GM18526 (cell line): Measurements from ENCODE around the gene DLX4.

ENCODE experiments used
- POLR2A ChIP-seq: IDR thresholded peaks from 3 replicates; pipeline ENCODE4 v1.6.1; 2011; ENCODE audit not compliant: insufficient read length; ENCODE audit errors: extremely low read depth

The DLX4 gene

DNA sequence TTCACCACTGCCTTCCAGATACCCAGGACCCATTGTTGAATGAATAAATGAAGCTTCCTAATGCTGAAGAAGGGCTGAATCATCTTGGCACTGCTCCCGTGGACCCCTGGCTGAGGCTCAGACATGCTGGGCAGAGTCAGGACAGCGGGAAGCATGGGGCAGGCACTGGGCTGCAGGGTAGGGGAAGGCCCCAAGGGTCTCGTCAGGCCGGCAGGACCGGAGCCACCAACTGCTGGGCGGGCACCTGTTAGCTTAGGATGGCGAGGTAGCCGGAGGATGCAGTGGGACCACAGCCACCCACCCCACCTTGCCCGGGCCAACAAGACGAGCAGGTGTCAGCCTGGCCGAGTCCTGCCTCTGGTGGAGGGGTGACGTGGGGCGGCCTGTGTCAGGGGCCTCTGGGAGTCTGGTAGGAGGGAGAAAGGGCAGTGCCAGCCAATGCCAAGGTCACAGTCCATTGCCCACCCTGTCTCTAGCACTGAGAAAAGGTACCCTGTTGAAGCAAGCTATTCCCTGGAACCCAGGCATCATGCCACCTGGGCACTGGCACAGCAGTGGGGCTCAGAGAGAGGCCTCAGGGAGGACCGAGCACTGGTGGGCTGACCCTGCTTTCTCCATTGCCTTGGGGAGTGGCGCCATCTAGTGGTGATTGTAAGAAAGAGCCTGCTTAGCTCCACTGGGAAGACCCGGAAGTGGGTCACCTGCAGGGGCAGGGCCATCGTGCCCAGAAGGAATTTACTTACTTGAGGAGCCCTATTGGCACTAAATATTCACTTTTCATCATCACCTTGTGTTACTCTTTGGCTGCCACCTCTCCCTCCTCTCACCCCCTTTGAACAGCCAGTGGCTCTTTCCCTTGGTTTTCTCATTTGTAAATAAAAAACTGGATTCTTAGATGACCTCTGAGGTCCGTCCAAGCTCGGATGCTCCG lies 29.0 kb downstream of the DLX4 start:
- TF ChIP-seq POLR2A: no peak

DNA sequence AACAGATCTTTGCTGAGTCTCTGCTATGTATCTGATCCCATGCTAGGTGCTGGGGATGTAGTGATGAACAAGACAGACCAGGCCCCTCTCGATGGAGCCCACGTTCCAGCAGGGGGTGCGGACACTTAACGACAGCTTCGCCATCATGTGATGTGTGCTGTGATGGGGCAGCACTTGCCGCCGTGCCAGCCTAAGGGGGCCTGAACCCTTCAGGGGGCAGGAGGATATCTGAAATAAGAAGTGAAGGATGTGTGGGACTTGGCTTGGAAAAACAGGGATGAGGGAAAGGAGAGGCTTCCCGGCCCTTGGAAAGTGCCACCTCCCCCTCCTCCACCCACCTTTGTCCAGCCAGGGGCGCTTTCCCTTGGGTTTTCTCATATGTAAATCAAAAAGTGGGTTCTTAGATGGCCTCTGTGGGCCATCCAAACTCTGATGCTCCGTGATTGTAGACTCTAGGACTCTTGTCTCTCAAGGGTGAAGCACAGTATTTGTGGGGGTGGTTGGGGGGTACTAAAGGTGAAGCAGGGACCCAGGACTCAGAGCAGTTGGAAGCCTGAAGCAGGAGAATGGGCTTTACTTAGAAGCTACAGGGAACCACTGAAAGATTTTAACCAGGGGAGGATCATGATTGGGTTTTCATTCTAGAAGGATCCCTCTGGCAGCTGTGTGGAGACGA lies 30.0 kb downstream of the DLX4 start:
- no peak for TF ChIP-seq POLR2A

DNA sequence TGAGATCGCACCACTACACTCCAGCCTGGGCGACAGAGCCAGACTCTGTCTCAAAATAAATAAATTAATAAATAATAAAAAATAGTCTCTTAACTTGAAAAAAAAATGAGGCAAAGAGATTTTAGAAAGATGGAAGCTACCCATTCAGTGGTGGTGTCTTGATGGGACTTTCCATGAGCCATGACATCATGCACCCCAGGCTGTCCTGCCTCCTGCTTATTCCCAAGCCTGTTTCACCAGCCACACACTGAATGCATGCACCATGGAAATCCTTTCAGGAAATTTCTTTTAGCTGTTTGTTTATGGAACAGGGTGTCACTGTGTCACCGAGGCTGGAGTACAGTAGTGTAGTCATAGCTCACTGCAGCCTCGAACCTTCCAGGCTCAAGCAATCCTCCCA lies 34.9 kb downstream of the DLX4 start:
- TF ChIP-seq POLR2A: no peak

DNA sequence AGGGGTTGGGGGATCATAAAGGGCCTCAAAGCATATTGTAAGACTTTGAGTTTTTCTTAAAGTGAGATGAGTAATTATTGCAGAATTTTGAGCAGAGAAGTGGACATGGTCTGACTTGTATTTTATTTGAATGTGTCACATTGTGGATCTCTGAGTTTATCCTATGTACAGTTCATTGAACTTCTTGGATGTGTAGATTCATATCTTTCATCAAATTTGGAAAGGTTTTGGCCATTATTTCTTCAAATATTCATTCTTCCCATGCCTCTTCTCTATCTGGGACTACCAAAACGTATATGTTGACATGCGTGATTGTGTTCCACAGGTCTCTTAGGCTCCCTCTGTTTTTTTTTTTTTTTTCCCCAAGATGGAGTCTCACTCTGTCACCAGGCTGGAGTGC lies 40.3 kb downstream of the DLX4 start:
- no peak for TF ChIP-seq POLR2A

DNA sequence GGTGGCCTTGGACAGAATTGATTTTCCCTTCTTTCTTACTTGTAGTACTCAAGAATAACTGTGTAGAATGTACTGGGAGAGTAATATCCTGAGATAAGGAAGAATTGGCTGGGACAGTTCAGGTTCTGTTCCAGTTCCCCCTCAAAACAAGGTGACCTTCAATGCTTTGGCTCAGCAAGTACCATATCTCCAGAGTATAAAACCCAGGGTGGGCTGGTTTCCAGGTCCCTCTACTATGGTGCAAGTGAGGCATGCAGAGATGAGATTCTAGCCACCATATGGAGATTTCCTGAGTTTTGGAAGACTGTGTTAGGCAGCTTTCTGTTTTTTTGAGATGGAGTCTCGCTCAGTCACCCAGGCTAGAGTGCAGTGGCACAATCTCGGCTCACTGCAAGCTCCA lies 44.1 kb downstream of the DLX4 start:
- no peak for TF ChIP-seq POLR2A

DNA sequence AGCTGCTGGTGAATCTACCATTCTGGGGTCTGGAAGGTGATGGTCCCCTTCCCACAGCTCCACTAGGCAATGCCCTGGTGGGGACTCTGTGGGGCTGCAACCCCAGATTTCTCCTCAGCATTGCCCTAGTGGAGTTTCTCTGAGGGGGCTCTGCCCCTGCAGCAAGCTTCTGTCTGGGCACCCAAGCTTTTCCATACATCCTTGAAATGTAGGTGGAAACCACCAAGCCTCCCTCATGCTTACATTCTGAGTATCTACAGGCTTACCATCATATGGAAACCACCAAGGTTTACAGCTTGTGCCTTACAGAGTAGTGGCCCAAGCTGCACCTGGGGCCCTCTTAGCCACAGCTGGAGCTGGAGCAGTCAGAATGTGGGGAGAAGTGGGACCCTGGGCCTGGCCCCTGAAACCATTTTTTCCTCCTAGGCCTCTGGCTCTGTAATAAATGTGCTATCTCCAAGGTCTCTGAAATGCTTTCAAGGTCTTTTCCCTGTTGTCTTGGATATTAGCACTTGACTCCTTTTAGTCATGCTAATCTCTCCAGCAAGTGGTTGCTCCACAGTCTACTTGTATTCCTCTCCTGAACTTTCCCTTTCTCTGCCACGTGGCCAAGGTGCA lies 45.6 kb downstream of the DLX4 start:
- TF ChIP-seq POLR2A: no peak

DNA sequence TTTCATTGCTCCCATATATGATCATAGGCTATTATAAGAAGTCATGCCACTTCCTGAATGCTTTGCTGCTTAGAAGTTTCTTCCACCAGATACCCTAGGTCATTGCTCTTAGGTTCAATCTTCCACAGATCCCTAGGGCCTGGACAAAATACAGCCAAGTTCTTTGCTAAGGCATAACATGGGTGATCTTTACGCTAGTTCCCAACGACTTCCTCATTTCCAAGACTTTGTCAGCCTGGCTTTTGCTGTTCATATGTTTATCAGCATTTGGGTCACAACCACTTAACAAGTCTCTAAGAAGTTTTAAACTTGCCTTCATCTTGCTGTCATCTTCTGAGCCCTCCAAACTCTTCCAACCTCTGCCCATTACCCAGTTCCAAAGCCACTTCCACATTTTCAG lies 46.2 kb downstream of the DLX4 start:
- TF ChIP-seq POLR2A: no peak

DNA sequence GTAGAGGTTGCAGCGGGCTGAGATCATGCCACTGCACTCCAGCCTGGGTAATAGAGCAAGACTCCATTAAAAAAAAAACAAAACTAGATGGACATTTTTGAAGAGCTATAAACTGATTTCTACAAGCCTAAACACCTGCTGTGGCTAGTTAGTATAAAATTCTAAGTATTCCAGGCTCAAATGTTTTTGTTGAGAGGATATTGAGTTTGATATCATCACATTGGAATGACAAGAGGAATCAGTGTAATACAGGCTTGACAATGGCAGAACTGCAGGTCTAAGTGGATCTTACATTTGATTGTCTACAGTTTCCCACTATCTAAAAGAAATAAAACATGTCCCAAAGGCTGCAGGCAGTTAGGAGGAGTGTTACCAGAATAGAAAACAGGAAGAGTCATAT lies 49.9 kb downstream of the DLX4 start:
- TF ChIP-seq POLR2A: no peak

DNA sequence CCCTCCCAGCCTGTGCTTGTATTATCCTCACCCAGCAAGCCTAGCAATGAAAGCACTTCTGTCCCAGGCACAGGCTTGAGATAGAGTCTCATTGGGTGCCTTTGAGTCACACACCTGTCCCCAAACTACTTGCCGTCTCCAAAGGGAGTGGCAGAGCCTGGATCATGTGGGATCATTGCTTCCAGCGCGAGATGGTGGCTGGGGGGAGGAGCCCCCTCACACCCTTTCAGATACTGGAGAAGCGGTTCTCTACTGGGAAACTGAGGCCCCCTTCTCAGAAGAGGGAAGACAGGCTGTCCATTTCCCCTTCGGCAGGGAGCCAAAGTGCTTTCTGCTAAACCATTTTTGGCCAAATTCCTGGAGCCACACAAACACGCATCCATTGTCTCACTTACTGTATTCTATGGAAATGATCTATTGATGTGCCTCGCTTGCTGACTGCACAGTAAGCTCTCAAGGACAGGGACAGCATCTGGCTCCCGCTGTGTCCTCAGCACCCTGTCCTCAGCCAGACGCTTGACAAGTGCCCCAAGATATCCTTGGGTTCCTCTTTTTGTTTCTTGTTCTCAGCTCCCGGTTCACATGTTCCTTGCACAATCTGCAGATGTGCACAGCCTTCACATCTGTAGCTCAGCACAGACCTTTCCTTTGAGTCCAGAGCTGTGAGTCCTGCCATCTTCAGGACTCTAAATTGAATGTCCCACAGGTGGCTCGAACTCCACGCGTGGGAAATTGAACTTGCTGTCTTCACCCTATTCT lies 52.0 kb downstream of the DLX4 start:
- TF ChIP-seq POLR2A: no peak

DNA sequence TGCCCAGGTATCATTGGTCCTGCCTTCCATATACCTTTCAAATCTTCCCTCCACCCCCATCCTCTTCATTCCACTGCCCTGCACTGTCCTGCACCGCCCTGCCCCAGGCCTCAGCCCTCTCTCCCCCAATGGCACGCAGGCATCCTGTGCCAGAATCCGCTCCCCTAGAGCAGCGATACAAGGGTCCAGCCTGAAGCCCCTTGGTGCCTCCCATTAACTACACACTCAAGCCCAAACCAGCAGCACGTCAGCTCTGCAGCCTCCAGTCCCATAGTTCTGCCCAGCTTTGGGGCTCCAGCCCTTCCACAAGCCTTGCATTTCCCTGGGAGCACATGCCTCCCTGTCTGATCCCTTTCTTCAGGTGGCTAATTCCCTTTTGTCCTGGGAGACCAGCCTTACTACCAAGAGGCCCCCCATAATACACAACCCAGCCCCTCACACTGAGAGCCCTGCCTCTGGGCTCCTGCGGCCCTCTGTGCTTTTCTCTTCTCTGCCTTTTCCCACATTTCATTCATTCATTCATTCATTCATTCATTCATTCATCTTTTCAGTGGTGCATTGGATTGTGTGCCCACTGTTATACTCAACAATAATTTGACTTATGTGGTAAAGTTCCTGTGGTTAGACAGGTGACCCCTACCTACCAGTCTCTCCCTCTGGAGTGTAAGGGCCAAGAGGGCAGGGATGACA lies 52.8 kb downstream of the DLX4 start:
- TF ChIP-seq POLR2A: no peak

DNA sequence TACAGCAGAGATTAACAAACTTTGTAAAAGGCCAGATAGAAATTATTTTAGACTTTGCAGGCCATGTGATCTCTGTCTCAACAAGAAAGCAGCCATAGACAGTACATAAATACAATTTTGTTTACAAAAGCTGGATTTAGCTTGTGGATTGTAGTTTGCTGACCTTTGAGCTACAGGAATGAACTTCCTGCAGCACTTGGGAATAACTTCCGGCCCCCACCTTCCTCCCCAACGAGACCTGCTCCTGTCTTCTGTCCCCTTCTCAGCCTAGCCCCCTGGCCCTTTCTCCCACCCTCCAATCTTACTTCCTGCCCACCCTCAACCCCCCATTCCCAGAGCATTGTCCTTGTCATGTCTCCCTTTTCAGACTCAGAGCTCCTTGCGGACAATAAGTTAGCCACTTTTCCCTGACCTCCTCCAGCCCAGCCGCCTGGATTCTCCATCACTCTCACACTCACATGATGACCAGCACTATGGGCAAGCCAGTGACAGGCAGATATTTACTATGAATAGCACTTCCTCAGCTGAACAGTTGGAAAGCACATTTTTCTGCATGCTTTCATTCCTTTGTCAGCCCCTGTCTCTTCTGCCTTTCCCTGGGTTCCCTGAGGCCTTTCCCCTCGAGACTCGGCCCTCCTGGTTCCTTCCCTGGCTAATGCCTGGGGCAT lies 53.6 kb downstream of the DLX4 start:
- no peak for TF ChIP-seq POLR2A

DNA sequence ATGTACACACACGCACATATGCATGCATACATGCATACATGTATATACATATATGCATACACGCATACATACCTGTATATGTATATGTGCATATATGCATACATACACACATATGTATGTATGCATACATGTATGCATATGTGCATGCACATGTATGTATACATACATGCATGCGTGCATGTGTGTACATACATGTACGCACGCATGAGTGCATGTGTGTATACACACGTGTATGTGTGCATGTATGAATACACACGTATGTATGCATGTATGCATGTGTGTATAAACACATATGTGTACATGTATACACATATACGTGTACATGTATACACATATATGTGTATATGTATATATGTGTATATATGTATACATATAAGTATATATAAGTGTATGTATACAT lies 54.5 kb downstream of the DLX4 start:
- TF ChIP-seq POLR2A: no peak
